ENCODE results near the gene CCDC159. TPM values are rescaled to one million over a fixed set of nuclear protein-coding genes. Genes with fewer than 3 reads are reported as not detected.
"Not testable (repeated sequence)": the region's sequence is repeated elsewhere in the genome, so short reads cannot be mapped to it uniquely, and the experiment has no call there.

Gene CCDC159
- polyA plus RNA-seq, 1 donor (not counting 4 experiments of a cell fraction or from before 2014, with no cell fraction given) = 6.4 TPM

GRCh38 chr19:11378319-11379189 is 32.2 kb downstream of the CCDC159 start:
- Histone ChIP-seq H4K20me1 (ENCODE audit: control insufficient read depth, extremely low read depth, insufficient read depth, low read length) (no peaks in the 10 kb centered on the region), H2AFZ (ENCODE audit: control insufficient read depth, low read length) (no peak overlapping the region), H3K4me3 (ENCODE audit: control insufficient read depth in 2 of 3, extremely low read depth in 1 of 3, insufficient read depth in 2 of 3, low read depth in 1 of 3, low read length in 3 of 3) (peak overlapping the region in 1 of 3 experiments; percentile 41), H3K27me3 (ENCODE audit: control insufficient read depth, extremely low read depth, insufficient read depth, low read length) (peaks cover 9% of the 10 kb centered on the region), H3K4me1 (ENCODE audit: control insufficient read depth, extremely low read depth, insufficient read depth, low read length) (peaks cover 56% of the 10 kb centered on the region), H3K79me2 (ENCODE audit: control insufficient read depth, insufficient read depth, low read length) (peaks cover 4% of the 10 kb centered on the region), H3K27ac (ENCODE audit: control insufficient read depth, insufficient read depth, low read length) (peak overlapping the region; percentile 37), H3K9me1 (ENCODE audit: control insufficient read depth, extremely low read depth, insufficient read depth, low read length) (peaks cover 7% of the 10 kb centered on the region), H3K9ac (ENCODE audit: control insufficient read depth, extremely low read depth, insufficient read depth, low read length) (peak overlapping the region; percentile 14), H3K4me2 (ENCODE audit: control insufficient read depth, extremely low read depth, insufficient read depth, low read depth, low read length) (peak overlapping the region; percentile 58), H3K9me3 (ENCODE audit: control insufficient read depth, low read depth, low read length) (no peaks in the 10 kb centered on the region), H3K36me3 (ENCODE audit: control insufficient read depth in 2 of 2, extremely low read depth in 1 of 2, insufficient read depth in 2 of 2, low read length in 2 of 2) (no peaks in the 10 kb centered on the region)
- DNase-seq (ENCODE audit: low read depth, low spot score) (no peak), FAIRE-seq (no peak)
- TF ChIP-seq, protein P1, sequence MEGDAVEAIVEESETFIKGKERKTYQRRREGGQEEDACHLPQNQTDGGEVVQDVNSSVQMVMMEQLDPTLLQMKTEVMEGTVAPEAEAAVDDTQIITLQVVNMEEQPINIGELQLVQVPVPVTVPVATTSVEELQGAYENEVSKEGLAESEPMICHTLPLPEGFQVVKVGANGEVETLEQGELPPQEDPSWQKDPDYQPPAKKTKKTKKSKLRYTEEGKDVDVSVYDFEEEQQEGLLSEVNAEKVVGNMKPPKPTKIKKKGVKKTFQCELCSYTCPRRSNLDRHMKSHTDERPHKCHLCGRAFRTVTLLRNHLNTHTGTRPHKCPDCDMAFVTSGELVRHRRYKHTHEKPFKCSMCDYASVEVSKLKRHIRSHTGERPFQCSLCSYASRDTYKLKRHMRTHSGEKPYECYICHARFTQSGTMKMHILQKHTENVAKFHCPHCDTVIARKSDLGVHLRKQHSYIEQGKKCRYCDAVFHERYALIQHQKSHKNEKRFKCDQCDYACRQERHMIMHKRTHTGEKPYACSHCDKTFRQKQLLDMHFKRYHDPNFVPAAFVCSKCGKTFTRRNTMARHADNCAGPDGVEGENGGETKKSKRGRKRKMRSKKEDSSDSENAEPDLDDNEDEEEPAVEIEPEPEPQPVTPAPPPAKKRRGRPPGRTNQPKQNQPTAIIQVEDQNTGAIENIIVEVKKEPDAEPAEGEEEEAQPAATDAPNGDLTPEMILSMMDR (optimal IDR thresholded peaks at IDR 0.05 in 1 of 3, IDR thresholded peaks at IDR 0.05 in 1 of 3, conservative IDR thresholded peaks at IDR 0.05 in 1 of 3; ENCODE audit: extremely low read depth in 1 of 3, insufficient read depth in 2 of 3, low read length in 3 of 3) = peak; percentile 15 to 32 (median 21)
- TF ChIP-seq EZH2 (IDR thresholded peaks at IDR 0.05; ENCODE audit: low read length) = no peak
- dilution Hi-C loops (cut with MboI; ENCODE audit: extremely low pct_ligation_motif_present, low sequenced_read_pairs) = no loop called here

- H4K20me1 ChIP-seq (ENCODE audit: control insufficient read depth, extremely low read depth, insufficient read depth, low read length); dilution Hi-C loops (cut with MboI; ENCODE audit: extremely low pct_ligation_motif_present, low sequenced_read_pairs); DNase-seq (ENCODE audit: low read depth, low spot score); H3K27me3 ChIP-seq (ENCODE audit: control insufficient read depth, extremely low read depth, insufficient read depth, low read length); H3K36me3 ChIP-seq (ENCODE audit: control insufficient read depth in 2 of 2, extremely low read depth in 1 of 2, insufficient read depth in 2 of 2, low read length in 2 of 2); H3K79me2 ChIP-seq (ENCODE audit: control insufficient read depth, insufficient read depth, low read length); H3K27ac ChIP-seq (ENCODE audit: control insufficient read depth, insufficient read depth, low read length); H3K9me1 ChIP-seq (ENCODE audit: control insufficient read depth, extremely low read depth, insufficient read depth, low read length); H3K4me3 ChIP-seq (ENCODE audit: control insufficient read depth in 2 of 3, extremely low read depth in 1 of 3, insufficient read depth in 2 of 3, low read depth in 1 of 3, low read length in 3 of 3); H3K9ac ChIP-seq (ENCODE audit: control insufficient read depth, extremely low read depth, insufficient read depth, low read length); FAIRE-seq; H3K9me3 ChIP-seq (ENCODE audit: control insufficient read depth, low read depth, low read length); H2AFZ ChIP-seq (ENCODE audit: control insufficient read depth, low read length); H3K4me2 ChIP-seq (ENCODE audit: control insufficient read depth, extremely low read depth, insufficient read depth, low read depth, low read length): not testable (repeated sequence)
- H3K4me1 ChIP-seq (ENCODE audit: control insufficient read depth, extremely low read depth, insufficient read depth, low read length) = peaks cover 52% of the 10 kb centered on the region
These were observed 33.0 kb downstream of the CCDC159 start for GRCh38 chr19:11379269-11379845.

All from keratinocyte (primary cell).